T-helper 2 cell treated with Interferon-gamma antibody and Interleukin-4, amounts not matched to agents 5 μg/mL and 100 μg/mL, for 36 hours (primary cell): ENCODE measurements around the gene PRCC.

Source experiments
- DNase-seq: peaks from one replicate; pipeline ENCODE4 v3.0.0; 2021; ENCODE audit warnings: low spot score
- H3K27ac Mint-ChIP-seq: one replicate; pipeline ENCODE4 v1.8.0; 2021; ENCODE audit warnings: mild to moderate bottlenecking, mixed read lengths
- H3K27me3 Mint-ChIP-seq: one replicate; pipeline ENCODE4 v1.8.0; 2021; ENCODE audit warnings: low read depth, mixed read lengths
- H3K36me3 Mint-ChIP-seq: one replicate; pipeline ENCODE4 v1.8.0; 2021; ENCODE audit warnings: low read depth, mixed read lengths
- H3K4me1 Mint-ChIP-seq: one replicate; pipeline ENCODE4 v1.8.0; 2021; ENCODE audit warnings: low read depth, mixed read lengths
- H3K4me3 Mint-ChIP-seq: one replicate; pipeline ENCODE4 v1.8.0; 2022; ENCODE audit warnings: mild to moderate bottlenecking, moderate library complexity, mixed read lengths
- H3K9me3 Mint-ChIP-seq: one replicate; pipeline ENCODE4 v1.8.0; 2021; ENCODE audit warnings: mixed read lengths

Gene PRCC

DNA sequence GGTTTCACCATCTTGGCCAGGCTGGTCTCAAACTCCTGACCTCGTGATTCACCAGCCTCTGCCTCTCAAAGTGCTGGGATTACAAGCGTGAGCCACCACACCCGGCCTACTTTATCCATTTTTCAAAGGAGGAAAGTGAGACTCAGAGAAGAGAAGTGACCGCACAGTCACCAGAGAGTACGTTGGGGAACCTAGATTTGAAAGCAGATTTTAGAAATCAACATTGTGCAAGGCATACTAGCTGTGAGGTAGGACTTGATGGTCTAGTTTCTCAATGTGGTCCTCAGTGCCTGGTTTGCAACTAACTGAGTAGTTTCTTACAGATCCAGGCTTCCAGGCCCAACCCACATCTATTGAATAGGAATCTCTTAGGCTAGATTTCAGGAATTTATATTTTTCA, 1.7 kb upstream of the PRCC start:
- peaks cover 13% of the 10 kb centered on the region for H3K36me3 Mint-ChIP-seq
- no peaks in the 10 kb centered on the region for H3K9me3 Mint-ChIP-seq
- H3K4me1 Mint-ChIP-seq = peaks cover 21% of the 10 kb centered on the region
- H3K27ac Mint-ChIP-seq = no peak overlapping the region
- no peaks in the 10 kb centered on the region for H3K27me3 Mint-ChIP-seq
- DNase-seq = no peak
- H3K4me3 Mint-ChIP-seq = no peak overlapping the region

DNA sequence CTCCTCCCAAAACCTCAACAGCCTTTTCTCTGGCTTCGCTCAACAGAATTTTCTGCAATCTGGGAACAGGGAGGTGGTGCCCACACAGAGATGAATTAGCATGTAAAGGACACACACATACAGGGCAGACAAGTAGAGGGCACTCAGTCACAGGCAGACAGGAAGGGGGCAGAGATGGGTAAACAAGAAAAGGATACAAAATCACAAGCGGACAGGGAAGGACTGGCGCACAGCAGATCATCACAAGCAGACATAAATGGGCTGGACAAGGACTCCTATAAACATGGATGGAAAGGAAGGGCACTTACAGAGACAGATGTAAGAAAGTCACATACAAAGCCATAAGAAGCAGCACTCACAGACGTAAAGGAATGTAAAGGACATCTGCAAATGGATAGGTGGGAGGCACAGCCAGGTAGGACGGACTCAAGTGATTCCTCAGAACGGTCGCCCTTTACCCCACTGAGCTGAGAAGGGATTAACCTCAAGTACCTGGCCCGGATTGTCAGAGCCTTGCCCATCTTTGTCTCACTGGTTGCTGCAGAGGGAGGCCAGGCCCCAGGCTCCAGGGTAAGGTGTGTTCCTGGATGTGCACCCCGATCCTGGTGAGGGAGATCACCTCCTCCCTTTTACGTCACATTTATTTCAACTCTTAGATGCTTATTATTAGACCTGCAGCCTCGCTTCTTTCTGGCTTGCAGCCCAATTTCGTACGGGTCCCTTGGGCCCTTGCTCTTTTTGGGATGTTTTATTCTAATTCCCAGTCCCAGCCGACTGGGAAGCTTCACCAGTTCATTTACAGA, 836 bp upstream of the PRCC start:
- H3K4me1 Mint-ChIP-seq = peaks cover 28% of the 10 kb centered on the region
- no peak overlapping the region for H3K27ac Mint-ChIP-seq
- peaks cover 20% of the 10 kb centered on the region for H3K36me3 Mint-ChIP-seq
- no peaks in the 10 kb centered on the region for H3K9me3 Mint-ChIP-seq
- no peak overlapping the region for H3K4me3 Mint-ChIP-seq
- H3K27me3 Mint-ChIP-seq = no peaks in the 10 kb centered on the region
- no peak for DNase-seq

DNA sequence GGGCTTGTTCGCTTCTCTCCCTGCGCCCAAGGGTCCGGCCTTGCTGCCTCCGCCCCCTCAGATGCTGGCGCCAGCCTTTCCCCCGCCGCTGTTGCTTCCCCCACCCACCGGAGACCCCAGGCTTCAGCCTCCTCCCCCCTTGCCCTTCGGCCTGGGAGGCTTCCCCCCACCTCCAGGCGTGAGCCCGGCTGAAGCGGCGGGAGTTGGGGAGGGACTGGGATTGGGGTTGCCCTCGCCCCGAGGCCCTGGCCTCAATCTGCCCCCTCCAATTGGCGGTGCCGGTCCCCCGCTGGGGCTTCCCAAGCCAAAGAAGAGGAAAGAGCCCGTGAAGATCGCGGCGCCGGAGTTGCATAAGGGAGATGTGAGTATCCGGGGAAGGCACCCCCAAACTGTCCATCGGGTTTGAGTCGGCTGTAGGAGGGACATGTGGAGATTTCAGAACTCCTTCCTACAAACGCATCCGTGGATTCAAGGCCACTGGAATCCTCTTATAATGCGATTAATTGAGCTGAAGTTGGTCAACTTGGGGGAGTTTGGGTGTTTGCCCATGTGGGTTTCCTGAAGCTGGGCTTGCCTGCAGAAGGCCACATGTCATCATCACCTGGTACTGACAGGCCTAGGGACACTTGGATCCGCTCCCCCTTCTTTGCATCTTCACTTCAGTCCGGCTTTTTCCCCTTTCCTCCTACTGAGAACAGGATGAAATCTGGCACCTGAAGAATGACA, 707 bp downstream of the PRCC start:
- peaks cover 38% of the 10 kb centered on the region for H3K4me1 Mint-ChIP-seq
- no peak overlapping the region for H3K4me3 Mint-ChIP-seq
- H3K36me3 Mint-ChIP-seq = peaks cover 24% of the 10 kb centered on the region
- DNase-seq = peak; percentile 54
- H3K27ac Mint-ChIP-seq = no peak overlapping the region
- H3K9me3 Mint-ChIP-seq = no peaks in the 10 kb centered on the region
- no peaks in the 10 kb centered on the region for H3K27me3 Mint-ChIP-seq

GRCh38 chr1:156768610-156769295, 1.4 kb downstream of the PRCC start:
- H3K27ac Mint-ChIP-seq = no peak overlapping the region
- no peak for DNase-seq
- H3K4me1 Mint-ChIP-seq = peaks cover 42% of the 10 kb centered on the region
- no peaks in the 10 kb centered on the region for H3K27me3 Mint-ChIP-seq
- H3K9me3 Mint-ChIP-seq = no peaks in the 10 kb centered on the region
- H3K4me3 Mint-ChIP-seq = no peak overlapping the region
- peaks cover 29% of the 10 kb centered on the region for H3K36me3 Mint-ChIP-seq

DNA sequence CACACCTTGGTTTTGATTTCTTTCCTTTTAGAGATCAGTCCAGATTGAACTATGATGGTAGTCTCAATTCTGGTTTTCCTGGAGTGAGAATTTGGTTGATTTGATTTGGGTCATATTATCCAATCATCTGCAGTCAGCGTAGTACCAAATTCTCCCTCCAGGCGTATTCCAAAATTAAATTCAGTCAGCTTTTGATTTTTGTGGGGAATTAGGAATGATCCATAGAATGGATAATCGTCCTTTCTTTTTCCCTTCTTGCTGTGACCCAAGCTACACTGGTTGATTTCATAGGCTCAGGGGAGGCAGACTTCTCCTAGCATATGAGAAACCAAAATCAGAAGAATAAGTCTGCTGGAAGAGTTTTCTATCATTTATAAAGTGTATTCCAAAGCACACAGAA, 4.9 kb downstream of the PRCC start:
- Mint-ChIP-seq H3K27me3 (no peaks in the 10 kb centered on the region), H3K27ac (no peak overlapping the region), H3K4me3 (no peak overlapping the region)

GRCh38 chr1:156772728-156773497, 5.6 kb downstream of the PRCC start:
- Mint-ChIP-seq H3K4me1 (peaks cover 49% of the 10 kb centered on the region), H3K27me3 (no peaks in the 10 kb centered on the region), H3K36me3 (peaks cover 31% of the 10 kb centered on the region), H3K9me3 (no peaks in the 10 kb centered on the region), H3K27ac (peak overlapping the region; percentile 5), H3K4me3 (no peak overlapping the region)
- no peak for DNase-seq

More for the DNA sequence above, 4.9 kb downstream of the PRCC start:
- peaks cover 31% of the 10 kb centered on the region for H3K36me3 Mint-ChIP-seq
- H3K9me3 Mint-ChIP-seq = no peaks in the 10 kb centered on the region
- DNase-seq = no peak
- H3K4me1 Mint-ChIP-seq = peaks cover 43% of the 10 kb centered on the region

- no peak for DNase-seq
- Mint-ChIP-seq H3K27me3 (no peaks in the 10 kb centered on the region), H3K4me1 (peaks cover 49% of the 10 kb centered on the region), H3K4me3 (no peak overlapping the region), H3K9me3 (no peaks in the 10 kb centered on the region), H3K36me3 (peaks cover 26% of the 10 kb centered on the region), H3K27ac (no peak overlapping the region)
Observed at GRCh38 chr1:156773607-156774006, 6.3 kb downstream of the PRCC start.

- no peak overlapping the region for H3K4me3 Mint-ChIP-seq
- H3K9me3 Mint-ChIP-seq = no peaks in the 10 kb centered on the region
- peaks cover 17% of the 10 kb centered on the region for H3K36me3 Mint-ChIP-seq
- H3K27me3 Mint-ChIP-seq = no peaks in the 10 kb centered on the region
- H3K27ac Mint-ChIP-seq = no peak overlapping the region
- H3K4me1 Mint-ChIP-seq = peaks cover 35% of the 10 kb centered on the region
- no peak for DNase-seq
Observed at GRCh38 chr1:156775799-156776198, 8.5 kb downstream of the PRCC start.

DNA sequence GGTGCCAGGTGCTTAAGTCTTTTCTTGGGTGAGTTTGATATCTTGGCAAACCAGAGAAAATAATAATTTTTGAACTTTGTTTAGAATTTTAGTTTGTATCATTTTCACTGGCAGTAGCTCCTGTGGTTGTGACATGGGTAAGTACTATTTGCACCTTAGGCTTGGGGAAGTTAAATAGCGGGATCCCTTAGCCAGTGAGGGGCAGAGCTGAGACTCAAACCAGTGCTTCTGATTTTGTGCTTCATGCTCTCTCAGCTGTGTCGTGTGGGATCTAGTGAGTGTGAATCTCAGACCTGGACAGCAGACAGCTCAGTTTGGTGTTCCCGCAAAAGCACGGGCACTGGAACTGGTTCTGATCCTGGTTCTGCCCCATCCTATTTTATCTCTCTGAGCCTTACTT, 9.6 kb downstream of the PRCC start:
- Mint-ChIP-seq H3K27ac (no peak overlapping the region), H3K4me1 (peaks cover 35% of the 10 kb centered on the region), H3K36me3 (peaks cover 19% of the 10 kb centered on the region), H3K27me3 (no peaks in the 10 kb centered on the region), H3K9me3 (no peaks in the 10 kb centered on the region), H3K4me3 (no peak overlapping the region)
- DNase-seq = no peak

GRCh38 chr1:156777573-156777972, 10.2 kb downstream of the PRCC start:
- Mint-ChIP-seq H3K9me3 (no peaks in the 10 kb centered on the region), H3K27ac (peak overlapping the region; percentile 5), H3K27me3 (no peaks in the 10 kb centered on the region), H3K4me1 (peaks cover 32% of the 10 kb centered on the region), H3K36me3 (peaks cover 25% of the 10 kb centered on the region), H3K4me3 (no peak overlapping the region)
- DNase-seq = no peak

DNA sequence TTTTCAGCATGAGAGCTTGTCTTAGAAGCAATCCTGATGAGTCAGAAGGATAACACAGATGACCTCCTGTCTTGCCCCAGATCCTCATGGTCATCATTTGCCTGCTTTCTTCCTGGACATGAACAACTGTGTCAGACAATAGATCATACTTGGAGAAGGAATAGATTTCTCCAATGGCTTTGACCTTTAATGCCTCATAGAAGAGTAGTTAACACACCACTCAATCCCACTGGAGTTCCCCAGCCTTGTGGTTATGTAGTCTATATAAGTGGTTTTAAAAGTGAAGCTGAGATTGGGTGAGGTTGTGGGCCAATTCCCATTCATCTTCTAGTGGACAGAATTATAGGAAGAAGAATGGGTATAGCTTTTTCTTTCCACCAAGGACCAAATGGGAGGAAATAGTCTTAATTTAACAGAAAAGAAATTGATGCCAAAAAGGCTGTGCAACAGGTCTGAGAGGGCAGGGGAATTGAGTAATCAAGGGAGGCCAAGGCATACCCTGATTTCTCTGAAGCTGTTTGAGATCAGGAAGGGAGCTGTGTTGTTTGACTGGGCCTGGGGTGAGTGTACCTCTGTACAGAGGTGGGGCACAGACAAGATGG, 14.4 kb downstream of the PRCC start:
- Mint-ChIP-seq H3K9me3 (no peaks in the 10 kb centered on the region), H3K27me3 (no peaks in the 10 kb centered on the region), H3K36me3 (peaks cover 30% of the 10 kb centered on the region), H3K27ac (no peak overlapping the region), H3K4me3 (no peak overlapping the region), H3K4me1 (peaks cover 17% of the 10 kb centered on the region)
- DNase-seq = no peak

DNA sequence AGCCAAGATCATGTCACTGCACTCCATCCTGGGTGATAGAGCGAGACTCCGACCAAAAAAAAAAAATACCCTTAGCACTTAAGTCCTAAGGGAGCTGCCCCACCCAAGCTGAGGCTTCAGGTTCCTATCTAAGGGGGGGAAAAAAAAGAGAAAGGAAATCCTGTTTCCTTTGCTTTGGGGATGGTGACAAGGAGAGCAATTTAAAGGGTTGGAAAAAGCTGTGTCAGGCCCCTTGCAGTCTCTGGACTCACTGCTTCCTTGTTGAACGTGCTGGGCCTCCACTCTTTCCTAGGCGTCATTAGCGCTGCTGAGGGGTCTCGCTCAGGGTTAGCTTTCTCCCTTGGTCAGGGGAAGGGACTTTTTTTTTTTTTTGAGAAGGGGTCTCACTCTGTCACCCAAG, 18.1 kb downstream of the PRCC start:
- H3K36me3 Mint-ChIP-seq = peaks cover 49% of the 10 kb centered on the region

GRCh38 chr1:156786640-156787039, 19.3 kb downstream of the PRCC start:
- H3K4me3 Mint-ChIP-seq = no peak overlapping the region
- peaks cover 51% of the 10 kb centered on the region for H3K36me3 Mint-ChIP-seq
- no peak overlapping the region for H3K27ac Mint-ChIP-seq
- DNase-seq = no peak
- no peaks in the 10 kb centered on the region for H3K9me3 Mint-ChIP-seq
- peaks cover 7% of the 10 kb centered on the region for H3K4me1 Mint-ChIP-seq
- no peaks in the 10 kb centered on the region for H3K27me3 Mint-ChIP-seq

More for the DNA sequence above, 18.1 kb downstream of the PRCC start:
- peaks cover 10% of the 10 kb centered on the region for H3K4me1 Mint-ChIP-seq
- H3K27me3 Mint-ChIP-seq = no peaks in the 10 kb centered on the region
- H3K27ac Mint-ChIP-seq = no peak overlapping the region
- H3K9me3 Mint-ChIP-seq = no peaks in the 10 kb centered on the region
- DNase-seq = no peak
- H3K4me3 Mint-ChIP-seq = no peak overlapping the region
